Measurements from ENCODE around the gene ADAM19. TPM values are rescaled to one million over a fixed set of nuclear protein-coding genes. Genes with fewer than 3 reads are reported as not detected.

ADAM19 gene
- total RNA-seq, 1 donor from 2014 or later = 232 TPM

DNA sequence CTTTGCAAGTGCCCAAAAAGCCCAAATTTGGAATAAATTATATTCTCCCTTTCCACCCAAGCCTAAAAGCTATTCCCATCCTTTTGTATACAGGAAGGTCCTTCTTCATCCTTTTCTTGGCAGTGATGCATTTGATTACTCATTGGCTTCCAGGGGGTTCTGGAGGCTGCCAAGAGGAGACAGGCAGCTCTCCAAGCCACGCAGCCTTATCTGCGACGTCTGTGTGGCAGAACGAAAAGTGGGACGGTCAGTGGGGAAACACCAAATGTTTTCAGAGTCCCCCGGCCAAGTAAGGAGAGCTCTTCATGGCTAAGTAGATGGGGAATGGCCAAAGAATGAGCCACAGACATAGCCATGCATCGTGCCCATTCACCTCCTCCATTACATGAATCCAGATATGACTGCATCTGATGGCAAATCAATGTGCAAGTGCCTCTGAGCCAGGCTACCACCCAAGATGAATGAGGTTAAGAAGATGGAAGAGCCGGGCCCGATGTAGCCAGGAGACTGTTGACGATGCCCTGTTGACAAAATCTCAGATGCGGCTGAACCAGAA is 12.1 kb downstream of the ADAM19 start:
- no peaks in the 10 kb centered on the region for H3K27me3 Mint-ChIP-seq
- intact Hi-C loops (cut with micrococcal nuclease) = no loop called here
- no peaks in the 10 kb centered on the region for H3K9me3 Mint-ChIP-seq
- H3K27ac Mint-ChIP-seq = peak overlapping the region; percentile 84
- DNase-seq = no peak
- H3K4me3 Mint-ChIP-seq = peak overlapping the region; percentile 44
- H3K36me3 Mint-ChIP-seq (ENCODE audit: low read depth) = peaks cover 86% of the 10 kb centered on the region
- H3K4me1 Mint-ChIP-seq = peaks cover 78% of the 10 kb centered on the region

DNA sequence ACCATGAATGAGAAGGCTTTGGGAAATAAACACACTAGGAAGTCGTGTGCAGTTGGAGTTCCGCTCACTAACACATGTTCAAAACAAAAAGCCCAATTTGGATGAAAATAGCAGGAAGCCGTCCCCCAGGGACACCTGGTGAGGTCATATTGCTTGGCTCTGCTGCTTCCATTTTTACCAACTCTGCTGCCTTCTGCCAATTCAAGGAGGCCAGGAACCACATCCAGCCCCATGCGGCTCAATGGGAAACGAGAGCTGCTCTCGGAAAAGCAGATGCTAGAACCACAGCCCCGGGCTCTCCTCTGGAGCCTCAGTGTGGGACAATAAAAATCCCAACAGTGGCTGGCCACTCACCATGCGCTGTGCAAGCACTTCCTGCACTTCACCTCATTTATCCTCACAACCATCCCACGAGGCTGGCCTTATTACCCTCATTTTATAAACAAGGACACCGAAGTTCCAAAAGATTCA is 13.4 kb downstream of the ADAM19 start:
- no peak for DNase-seq
- H3K4me1 Mint-ChIP-seq = peaks cover 78% of the 10 kb centered on the region
- intact Hi-C loops (cut with micrococcal nuclease) = no loop called here
- H3K27ac Mint-ChIP-seq = peak overlapping the region; percentile 87
- no peak overlapping the region for H3K4me3 Mint-ChIP-seq
- no peaks in the 10 kb centered on the region for H3K27me3 Mint-ChIP-seq
- no peaks in the 10 kb centered on the region for H3K9me3 Mint-ChIP-seq
- H3K36me3 Mint-ChIP-seq (ENCODE audit: low read depth) = peaks cover 85% of the 10 kb centered on the region

DNA sequence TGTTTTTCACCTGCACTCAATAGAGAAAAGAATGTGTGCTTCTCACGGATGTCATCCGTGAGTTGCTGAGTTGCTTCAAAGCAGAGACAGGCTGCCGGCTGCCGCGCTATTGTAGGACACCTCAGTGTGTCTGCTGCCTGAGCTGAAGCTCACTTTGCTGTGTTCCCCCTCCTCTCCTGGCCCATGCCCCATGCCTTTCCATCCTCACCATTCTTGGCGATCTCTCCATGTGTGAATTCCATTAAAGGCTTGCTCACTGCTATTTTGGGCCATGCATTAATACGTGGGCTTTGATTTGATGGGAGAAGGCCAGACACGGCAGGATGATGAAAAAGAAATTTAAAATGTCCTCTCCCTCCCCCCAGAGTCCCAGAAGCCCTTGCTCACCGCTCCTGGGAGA is 14.5 kb downstream of the ADAM19 start:
- H3K27ac Mint-ChIP-seq = peak overlapping the region; percentile 65
- intact Hi-C loops (cut with micrococcal nuclease) = no loop called here
- H3K27me3 Mint-ChIP-seq = no peaks in the 10 kb centered on the region
- H3K36me3 Mint-ChIP-seq (ENCODE audit: low read depth) = peaks cover 86% of the 10 kb centered on the region
- no peaks in the 10 kb centered on the region for H3K9me3 Mint-ChIP-seq
- peak overlapping the region; percentile 22 for H3K4me3 Mint-ChIP-seq
- peaks cover 80% of the 10 kb centered on the region for H3K4me1 Mint-ChIP-seq
- DNase-seq = no peak

DNA sequence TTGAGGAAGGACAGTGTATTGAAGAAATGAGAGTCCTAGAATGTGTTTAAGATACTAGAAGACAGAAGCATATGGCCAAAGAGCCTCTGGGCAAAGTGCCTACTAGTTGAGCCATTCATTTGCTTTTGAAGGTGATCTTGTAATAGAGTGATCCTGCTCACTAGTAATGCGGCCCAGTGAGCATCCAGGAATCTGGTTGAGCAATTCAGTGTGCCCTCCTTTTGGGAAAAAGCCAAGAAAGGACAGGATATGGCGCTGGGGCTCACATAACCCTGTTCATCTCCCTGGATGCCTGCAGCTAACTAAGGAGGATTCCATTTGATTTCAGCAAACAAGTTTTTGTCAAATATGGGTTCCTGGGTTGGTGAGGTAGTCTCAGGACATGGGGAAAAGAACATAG is 16.3 kb downstream of the ADAM19 start:
- Mint-ChIP-seq H3K36me3 (ENCODE audit: low read depth) (peaks cover 87% of the 10 kb centered on the region), H3K27ac (peak overlapping the region; percentile 1), H3K4me1 (peaks cover 84% of the 10 kb centered on the region), H3K9me3 (no peaks in the 10 kb centered on the region), H3K4me3 (no peak overlapping the region), H3K27me3 (no peaks in the 10 kb centered on the region)
- intact Hi-C loops (cut with micrococcal nuclease) = no loop called here
- no peak for DNase-seq

DNA sequence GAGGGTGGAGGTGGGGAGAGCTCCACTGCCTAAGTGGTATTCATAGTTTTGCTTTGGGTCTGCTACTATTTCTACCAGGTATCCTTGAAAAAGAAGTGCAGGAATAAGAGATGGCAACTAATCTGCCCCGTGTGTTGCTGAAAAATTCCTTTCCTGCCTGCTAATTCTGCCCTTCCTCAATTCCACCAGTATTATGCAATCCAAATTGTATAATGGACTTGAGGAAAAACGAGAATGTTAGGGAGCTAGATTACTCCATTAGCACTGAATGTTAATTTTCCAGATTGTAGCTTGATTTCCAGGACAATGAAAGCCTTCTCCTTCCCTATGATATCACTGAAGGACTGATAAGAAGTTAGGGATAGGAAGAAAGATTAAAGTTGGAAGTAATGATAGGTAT is 16.9 kb downstream of the ADAM19 start:
- no peak for DNase-seq
- H3K36me3 Mint-ChIP-seq (ENCODE audit: low read depth) = peaks cover 84% of the 10 kb centered on the region
- H3K4me1 Mint-ChIP-seq = peaks cover 82% of the 10 kb centered on the region
- no peak overlapping the region for H3K4me3 Mint-ChIP-seq
- H3K9me3 Mint-ChIP-seq = no peaks in the 10 kb centered on the region
- intact Hi-C loops (cut with micrococcal nuclease) = no loop called here
- H3K27ac Mint-ChIP-seq = peak overlapping the region; percentile 1
- no peaks in the 10 kb centered on the region for H3K27me3 Mint-ChIP-seq

DNA sequence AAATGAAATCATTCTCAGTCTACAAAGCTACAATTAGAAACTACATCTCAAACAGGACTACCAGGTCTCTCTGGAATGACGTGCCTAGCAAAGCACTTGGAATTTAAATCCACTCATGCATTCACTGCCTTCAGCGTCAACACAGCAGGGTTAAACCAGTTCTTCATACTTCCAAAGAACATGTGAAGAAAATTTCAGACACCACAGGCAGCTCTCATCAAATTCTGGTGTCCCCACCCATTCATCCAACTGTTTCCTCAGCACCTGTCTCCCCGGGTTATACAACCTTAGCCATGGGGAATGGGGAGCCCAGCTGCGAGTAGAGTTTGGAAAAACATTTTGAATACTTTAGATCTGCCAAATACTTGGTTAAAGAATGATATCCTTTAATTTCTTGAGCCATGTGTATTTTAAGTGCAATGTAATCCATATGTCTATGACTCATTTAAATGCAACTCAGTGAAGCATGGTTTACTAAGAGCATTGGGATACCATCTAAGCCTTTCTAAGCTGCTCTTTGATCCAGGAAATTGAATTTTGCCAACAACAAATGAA is 17.5 kb downstream of the ADAM19 start:
- intact Hi-C loops (cut with micrococcal nuclease) = no loop called here
- H3K27ac Mint-ChIP-seq = no peak overlapping the region
- H3K27me3 Mint-ChIP-seq = no peaks in the 10 kb centered on the region
- H3K9me3 Mint-ChIP-seq = no peaks in the 10 kb centered on the region
- peaks cover 76% of the 10 kb centered on the region for H3K4me1 Mint-ChIP-seq
- DNase-seq = no peak
- H3K4me3 Mint-ChIP-seq = no peak overlapping the region
- peaks cover 80% of the 10 kb centered on the region for H3K36me3 Mint-ChIP-seq (ENCODE audit: low read depth)

DNA sequence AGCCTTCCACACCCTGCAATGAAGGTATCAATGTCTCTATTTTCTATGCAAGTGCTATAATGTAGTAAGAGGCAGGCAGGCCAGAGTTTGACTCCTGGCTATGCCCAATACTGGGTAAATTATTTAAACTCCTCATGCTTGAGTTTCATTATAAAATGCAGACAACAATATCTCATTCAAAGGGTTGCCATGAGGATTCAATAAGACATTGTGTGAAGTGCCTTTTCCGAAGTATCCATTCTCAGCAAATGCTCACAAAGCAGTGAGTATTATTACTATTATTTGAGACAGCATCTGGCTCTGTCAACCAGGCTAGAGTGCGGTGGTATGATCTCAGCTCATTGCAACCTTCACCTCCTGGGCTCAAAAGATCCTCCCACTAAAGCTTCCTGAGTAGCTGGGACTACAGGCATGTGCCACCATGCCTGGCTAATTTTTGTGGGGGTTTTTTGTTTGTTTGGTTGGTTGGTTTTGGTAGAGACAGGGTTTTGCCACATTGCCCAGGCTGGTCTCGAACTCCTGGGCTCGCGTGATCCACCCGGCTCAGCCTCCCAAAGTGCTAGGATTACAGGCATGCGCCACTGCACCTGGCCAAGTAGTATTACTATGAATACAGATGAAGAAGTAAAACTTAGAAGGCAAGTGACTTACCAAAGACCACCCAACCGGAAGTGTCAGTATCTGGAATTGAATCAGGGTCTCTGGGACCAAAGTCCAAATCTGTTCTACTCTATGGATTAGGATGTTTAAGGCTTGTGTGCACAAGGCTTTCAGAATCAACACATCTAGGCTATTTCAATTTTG is 18.8 kb downstream of the ADAM19 start:
- Mint-ChIP-seq H3K4me1 (peaks cover 77% of the 10 kb centered on the region), H3K9me3 (no peaks in the 10 kb centered on the region), H3K27ac (peak overlapping the region; percentile 62), H3K27me3 (no peaks in the 10 kb centered on the region), H3K36me3 (ENCODE audit: low read depth) (peaks cover 78% of the 10 kb centered on the region), H3K4me3 (no peak overlapping the region)
- no peak for DNase-seq
- intact Hi-C loops (cut with micrococcal nuclease) = no loop called here

DNA sequence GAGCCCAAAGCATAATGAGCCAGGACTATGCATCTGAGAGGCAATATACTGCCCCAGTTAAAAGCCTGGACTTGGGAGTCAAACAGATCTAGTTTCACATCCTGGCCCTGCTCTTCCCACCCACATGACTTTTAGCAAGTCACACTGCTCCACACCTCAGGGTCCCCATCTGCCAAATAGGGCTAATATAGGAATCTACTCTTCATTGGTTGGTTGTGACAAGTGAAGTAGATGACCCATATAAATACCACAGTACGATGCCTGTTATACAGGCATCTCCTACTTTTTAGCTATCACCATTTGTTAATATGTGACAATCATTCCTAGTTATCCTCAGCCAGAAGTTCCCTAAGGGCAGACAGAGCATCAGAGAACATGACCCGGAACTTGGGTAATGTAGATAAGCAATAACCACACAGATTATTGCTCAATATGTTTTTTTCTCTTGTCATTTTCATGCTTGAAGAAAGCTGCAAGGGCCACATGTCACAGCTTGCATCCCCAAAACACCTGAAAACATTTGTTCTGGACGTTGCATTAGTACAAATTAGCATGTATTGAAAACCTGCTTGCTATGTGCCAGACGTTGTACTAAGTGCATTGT is 20.4 kb downstream of the ADAM19 start:
- peaks cover 79% of the 10 kb centered on the region for H3K36me3 Mint-ChIP-seq (ENCODE audit: low read depth)
- H3K27me3 Mint-ChIP-seq = no peaks in the 10 kb centered on the region
- intact Hi-C loops (cut with micrococcal nuclease) = no loop called here
- DNase-seq = no peak
- H3K27ac Mint-ChIP-seq = peak overlapping the region; percentile 69
- H3K4me1 Mint-ChIP-seq = peaks cover 77% of the 10 kb centered on the region
- H3K4me3 Mint-ChIP-seq = no peak overlapping the region
- no peaks in the 10 kb centered on the region for H3K9me3 Mint-ChIP-seq

DNA sequence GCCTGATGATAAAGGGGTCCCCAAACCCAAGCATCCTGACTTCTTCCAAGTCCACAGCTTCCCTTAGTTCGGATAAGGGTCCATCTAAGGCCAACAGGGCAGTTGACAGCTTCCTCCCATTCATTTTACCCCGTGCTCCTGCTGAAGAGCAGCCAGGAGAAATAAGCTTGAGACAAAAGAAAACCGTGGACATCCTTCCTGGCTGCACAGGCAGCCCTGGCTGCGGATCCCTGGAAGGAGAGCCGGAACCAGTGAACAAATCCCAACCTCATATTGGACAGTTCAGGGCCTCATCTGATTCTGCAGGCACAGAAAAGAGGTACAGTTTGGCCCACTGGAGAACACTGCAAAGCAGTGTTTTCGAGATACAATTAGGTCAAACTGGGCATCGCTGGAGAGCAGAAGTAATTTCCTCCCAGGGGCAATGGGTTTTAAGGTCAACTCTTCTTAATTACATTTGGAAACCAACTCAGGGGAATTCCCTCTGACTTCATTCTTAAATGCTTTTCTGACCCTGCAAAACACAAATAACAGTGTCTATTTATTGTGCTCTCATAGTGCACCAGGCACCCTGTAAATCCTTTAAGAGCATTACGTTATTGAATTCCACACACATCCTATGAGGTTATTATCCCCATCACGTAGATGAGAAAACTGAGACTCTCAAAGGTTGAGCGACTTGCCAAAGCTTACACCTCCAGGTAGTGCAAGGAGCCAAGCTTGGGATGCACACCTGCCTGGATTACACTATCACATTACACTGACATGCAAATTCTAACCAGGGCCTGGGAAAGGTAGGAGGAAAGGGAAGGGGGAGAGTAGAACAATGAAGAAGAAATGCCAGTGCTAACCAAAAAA is 21.2 kb downstream of the ADAM19 start:
- DNase-seq = no peak
- Mint-ChIP-seq H3K4me1 (peaks cover 81% of the 10 kb centered on the region), H3K36me3 (ENCODE audit: low read depth) (peaks cover 82% of the 10 kb centered on the region), H3K9me3 (no peaks in the 10 kb centered on the region), H3K27ac (peak overlapping the region; percentile 69), H3K27me3 (no peaks in the 10 kb centered on the region), H3K4me3 (peak overlapping the region; percentile 3)
- intact Hi-C loops (cut with micrococcal nuclease) = no loop called here

DNA sequence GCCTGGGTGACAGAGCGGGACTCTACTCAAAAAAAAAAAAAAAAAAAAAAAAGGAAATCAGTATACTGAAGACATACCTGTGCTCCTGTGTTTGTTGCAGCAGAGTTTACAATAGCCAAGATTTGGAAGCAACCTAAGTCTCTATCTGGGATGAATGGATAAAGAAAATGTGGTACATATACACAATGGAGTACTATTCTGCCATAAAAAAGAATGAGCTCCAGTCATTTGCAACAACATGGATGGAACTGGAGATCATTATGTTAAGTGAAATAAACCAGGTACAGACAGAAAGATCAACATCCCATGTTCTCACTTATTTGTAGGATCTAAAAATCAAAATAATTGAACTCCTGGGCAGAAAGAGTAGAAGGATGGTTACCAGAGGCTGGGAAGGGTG is 22.9 kb downstream of the ADAM19 start:
- H3K4me1 Mint-ChIP-seq = peaks cover 82% of the 10 kb centered on the region
- H3K27me3 Mint-ChIP-seq = no peaks in the 10 kb centered on the region
- no peak overlapping the region for H3K4me3 Mint-ChIP-seq
- intact Hi-C loops (cut with micrococcal nuclease) = no loop called here
- H3K27ac Mint-ChIP-seq = peak overlapping the region; percentile 29
- no peak for DNase-seq
- peaks cover 80% of the 10 kb centered on the region for H3K36me3 Mint-ChIP-seq (ENCODE audit: low read depth)
- peaks cover 6% of the 10 kb centered on the region for H3K9me3 Mint-ChIP-seq

DNA sequence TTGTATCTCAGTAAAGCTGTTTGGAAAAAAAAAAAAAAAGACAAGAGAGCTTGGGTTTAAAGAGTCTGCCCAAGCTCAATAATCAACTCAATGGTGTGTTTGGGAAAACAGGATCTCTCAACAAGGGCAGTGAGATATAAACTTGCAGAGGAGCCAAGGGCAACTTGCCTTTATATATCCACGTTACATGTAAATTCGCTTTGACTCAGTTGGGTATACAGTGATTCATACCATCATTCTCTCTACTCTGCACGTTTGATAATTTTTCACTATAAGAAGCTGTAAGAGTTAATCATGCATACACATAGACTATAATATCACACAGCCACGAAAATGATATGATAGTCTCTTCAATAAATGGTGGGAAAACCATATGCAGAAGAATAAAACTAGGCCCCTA is 24.9 kb downstream of the ADAM19 start:
- H3K36me3 Mint-ChIP-seq (ENCODE audit: low read depth) = peaks cover 83% of the 10 kb centered on the region
- H3K4me3 Mint-ChIP-seq = peak overlapping the region; percentile 76

DNA sequence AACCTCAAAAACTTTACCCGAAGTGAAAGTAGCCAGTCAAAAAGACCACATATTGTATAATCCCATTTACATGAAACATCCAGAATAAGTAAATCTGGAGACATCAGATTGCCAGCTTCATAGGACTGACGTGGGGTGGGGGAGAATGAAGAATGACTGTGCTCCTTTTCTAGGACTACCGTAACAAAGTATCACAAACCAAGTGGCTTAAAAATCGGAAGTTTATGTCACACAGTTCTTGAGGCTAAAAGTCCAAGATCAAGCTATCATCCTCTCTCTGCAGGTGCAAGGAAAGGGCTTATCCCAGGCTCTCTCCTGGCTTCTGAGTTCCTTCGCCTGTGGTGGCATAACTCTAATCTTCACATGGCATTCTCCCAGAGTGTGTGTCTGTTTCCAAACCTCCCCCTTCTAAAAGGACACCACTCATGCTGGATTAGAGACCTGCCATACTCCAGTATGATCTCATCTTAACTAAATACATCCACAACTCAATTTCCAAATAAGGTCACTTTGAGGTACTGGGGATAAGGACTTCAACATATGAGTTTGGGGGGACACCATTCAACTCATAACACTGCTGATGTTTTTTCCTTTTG is 25.5 kb downstream of the ADAM19 start:
- peaks cover 85% of the 10 kb centered on the region for H3K4me1 Mint-ChIP-seq
- H3K9me3 Mint-ChIP-seq = peaks cover 7% of the 10 kb centered on the region
- H3K36me3 Mint-ChIP-seq (ENCODE audit: low read depth) = peaks cover 81% of the 10 kb centered on the region
- intact Hi-C loops (cut with micrococcal nuclease) = no loop called here
- H3K27ac Mint-ChIP-seq = peak overlapping the region; percentile 97
- no peak for DNase-seq
- H3K27me3 Mint-ChIP-seq = no peaks in the 10 kb centered on the region
- peak overlapping the region; percentile 76 for H3K4me3 Mint-ChIP-seq

More for the DNA sequence above, 24.9 kb downstream of the ADAM19 start:
- Mint-ChIP-seq H3K27me3 (no peaks in the 10 kb centered on the region), H3K27ac (peak overlapping the region; percentile 97), H3K9me3 (peaks cover 7% of the 10 kb centered on the region), H3K4me1 (peaks cover 85% of the 10 kb centered on the region)
- no peak for DNase-seq
- intact Hi-C loops (cut with micrococcal nuclease) = no loop called here

DNA sequence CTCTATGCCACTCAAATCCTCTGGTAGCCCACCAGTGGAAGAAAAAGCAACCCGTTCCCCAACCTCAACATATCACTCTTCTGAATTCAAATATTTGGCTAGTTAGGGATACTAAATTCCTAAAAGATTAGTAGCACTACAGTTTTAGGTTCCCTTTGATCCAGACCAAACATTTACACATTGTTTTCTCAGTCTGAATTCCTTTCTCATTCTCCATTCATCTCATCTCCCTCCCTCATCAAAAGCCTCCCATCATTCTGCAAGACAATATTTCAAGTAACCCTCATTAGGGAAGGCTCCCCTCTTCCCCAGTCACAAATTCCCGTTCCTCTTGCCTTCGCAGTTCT is 26.3 kb downstream of the ADAM19 start:
- Mint-ChIP-seq H3K36me3 (ENCODE audit: low read depth) (peaks cover 80% of the 10 kb centered on the region), H3K4me1 (peaks cover 85% of the 10 kb centered on the region), H3K9me3 (peaks cover 7% of the 10 kb centered on the region), H3K27me3 (no peaks in the 10 kb centered on the region), H3K27ac (peak overlapping the region; percentile 97), H3K4me3 (peak overlapping the region; percentile 76)
- intact Hi-C loops (cut with micrococcal nuclease) = no loop called here
- DNase-seq = no peak

Data from activated CD4-positive, alpha-beta T cell treated with anti-CD3 and anti-CD28 coated beads, Interleukin-2, amount 10 ng/mL, durations not matched to agents 24 days and 14 days (primary cell).